ENCODE measurements around the gene NAT16. TPM values are rescaled to one million over a fixed set of nuclear protein-coding genes. Genes with fewer than 3 reads are reported as not detected.

The NAT16 gene
- 0.70 and 1.7 TPM in 2 replicates for total RNA-seq
- long read RNA-seq, result 0 reads

DNA sequence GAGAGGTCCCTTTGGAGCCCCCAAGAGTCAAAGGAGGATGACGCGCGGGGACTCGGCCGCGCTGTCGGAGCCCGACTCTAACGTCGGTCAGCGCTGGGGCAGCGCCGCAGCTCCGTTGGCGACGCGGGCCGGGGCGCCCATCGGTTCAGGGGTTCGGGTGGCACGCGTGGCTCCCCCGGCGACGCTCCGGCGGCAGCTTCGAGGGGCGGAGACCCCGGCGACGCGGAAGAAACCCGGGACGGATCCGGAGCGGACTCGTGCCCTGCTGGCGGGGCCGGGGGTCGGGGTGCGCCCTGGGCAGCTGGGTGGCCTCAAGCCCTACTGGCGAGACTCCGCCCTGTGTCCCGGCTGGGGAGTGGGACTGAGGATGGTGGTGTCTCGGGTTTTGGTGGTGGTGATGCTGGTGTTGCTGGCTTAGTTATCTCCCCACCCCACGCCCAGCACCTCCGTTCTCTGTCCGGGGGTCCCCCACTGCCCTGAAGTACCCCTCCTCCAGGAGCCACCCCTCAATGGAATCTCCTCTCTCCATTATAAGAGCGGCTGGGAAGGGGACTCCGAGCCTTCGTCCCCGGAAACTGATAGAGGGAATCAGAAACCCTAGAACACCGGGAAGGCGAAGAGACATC, at the start of gene NAT16:
Gene NAT16, minus strand, starts transcription at position 164 of the 626 bp plus-strand sequence. CDS start 5,486 bp downstream, outside the sequence.
- Mint-ChIP-seq H3K4me3 (peak within 1 kb of the TSS; percentile 88), H3K27me3 (ENCODE audit: low read depth) (peaks cover 67% of the 10 kb centered on the region), H3K4me1 (peaks cover 16% of the 10 kb centered on the region), H3K36me3 (ENCODE audit: low read depth) (no peaks in the 10 kb centered on the region), H3K27ac (ENCODE audit: unreplicated experiment) (peak within 1 kb of the TSS; percentile 95), H3K9me3 (peaks cover 4% of the 10 kb centered on the region)
- TF ChIP-seq, protein P1, sequence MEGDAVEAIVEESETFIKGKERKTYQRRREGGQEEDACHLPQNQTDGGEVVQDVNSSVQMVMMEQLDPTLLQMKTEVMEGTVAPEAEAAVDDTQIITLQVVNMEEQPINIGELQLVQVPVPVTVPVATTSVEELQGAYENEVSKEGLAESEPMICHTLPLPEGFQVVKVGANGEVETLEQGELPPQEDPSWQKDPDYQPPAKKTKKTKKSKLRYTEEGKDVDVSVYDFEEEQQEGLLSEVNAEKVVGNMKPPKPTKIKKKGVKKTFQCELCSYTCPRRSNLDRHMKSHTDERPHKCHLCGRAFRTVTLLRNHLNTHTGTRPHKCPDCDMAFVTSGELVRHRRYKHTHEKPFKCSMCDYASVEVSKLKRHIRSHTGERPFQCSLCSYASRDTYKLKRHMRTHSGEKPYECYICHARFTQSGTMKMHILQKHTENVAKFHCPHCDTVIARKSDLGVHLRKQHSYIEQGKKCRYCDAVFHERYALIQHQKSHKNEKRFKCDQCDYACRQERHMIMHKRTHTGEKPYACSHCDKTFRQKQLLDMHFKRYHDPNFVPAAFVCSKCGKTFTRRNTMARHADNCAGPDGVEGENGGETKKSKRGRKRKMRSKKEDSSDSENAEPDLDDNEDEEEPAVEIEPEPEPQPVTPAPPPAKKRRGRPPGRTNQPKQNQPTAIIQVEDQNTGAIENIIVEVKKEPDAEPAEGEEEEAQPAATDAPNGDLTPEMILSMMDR (conservative IDR thresholded peaks at IDR 0.05), result no peak
- no peak for DNase-seq (ENCODE audit: low read depth, low spot score)

DNA sequence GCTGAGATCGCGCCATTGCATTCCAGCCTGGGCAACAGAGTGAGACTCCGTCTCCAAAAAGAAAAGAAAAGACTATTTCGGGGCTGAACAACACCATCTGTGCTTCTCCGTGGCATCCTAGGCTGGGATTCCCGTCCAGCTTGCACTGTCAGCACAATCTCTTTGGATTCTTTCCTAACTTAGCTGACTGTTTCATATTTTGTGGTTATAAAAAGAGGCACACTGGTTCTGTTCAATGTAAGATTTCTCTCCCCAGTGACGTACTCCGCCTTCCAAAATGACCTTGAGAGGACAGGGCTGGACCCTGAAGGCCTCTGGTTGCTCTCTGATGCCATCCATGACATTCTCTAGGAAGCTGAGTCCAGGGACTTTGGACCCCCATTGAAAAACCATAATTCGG, 46.6 kb upstream of the NAT16 start:
- peaks cover 2% of the 10 kb centered on the region for H3K36me3 Mint-ChIP-seq (ENCODE audit: low read depth)
- peaks cover 5% of the 10 kb centered on the region for H3K27me3 Mint-ChIP-seq (ENCODE audit: low read depth)
- no peak overlapping the region for H3K27ac Mint-ChIP-seq (ENCODE audit: unreplicated experiment)
- peak overlapping the region; percentile 41 for H3K4me3 Mint-ChIP-seq
- TF ChIP-seq, protein P1 (conservative IDR thresholded peaks at IDR 0.05), result no peak
- peaks cover 6% of the 10 kb centered on the region for H3K4me1 Mint-ChIP-seq
- no peaks in the 10 kb centered on the region for H3K9me3 Mint-ChIP-seq
- no peak for DNase-seq (ENCODE audit: low read depth, low spot score)

DNA sequence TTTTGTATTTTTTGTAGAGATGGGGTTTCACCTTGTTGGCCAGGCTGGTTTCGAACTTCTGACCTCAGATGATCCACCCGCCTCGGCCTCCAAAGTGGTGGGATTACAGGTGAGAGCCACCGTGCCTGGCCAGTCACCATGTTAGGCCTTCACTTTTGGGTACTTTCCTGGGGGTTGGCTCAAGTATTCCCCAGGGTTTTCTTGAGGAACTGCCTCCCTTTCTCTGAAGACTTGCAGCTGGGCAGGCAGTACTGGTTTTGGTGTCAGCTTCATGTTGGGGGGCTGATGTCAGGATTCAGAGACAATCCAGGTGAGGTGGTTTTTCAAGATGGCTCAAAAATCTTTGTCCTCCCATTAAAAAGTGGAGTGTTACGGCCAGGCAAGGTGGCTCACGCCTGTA, 45.6 kb upstream of the NAT16 start:
- TF ChIP-seq, protein P1 (conservative IDR thresholded peaks at IDR 0.05), result no peak
- Mint-ChIP-seq H3K4me3 (no peak overlapping the region), H3K36me3 (ENCODE audit: low read depth) (peaks cover 2% of the 10 kb centered on the region), H3K27ac (ENCODE audit: unreplicated experiment) (no peak overlapping the region), H3K27me3 (ENCODE audit: low read depth) (peaks cover 2% of the 10 kb centered on the region), H3K4me1 (peaks cover 1% of the 10 kb centered on the region), H3K9me3 (no peaks in the 10 kb centered on the region)
- no peak for DNase-seq (ENCODE audit: low read depth, low spot score)

DNA sequence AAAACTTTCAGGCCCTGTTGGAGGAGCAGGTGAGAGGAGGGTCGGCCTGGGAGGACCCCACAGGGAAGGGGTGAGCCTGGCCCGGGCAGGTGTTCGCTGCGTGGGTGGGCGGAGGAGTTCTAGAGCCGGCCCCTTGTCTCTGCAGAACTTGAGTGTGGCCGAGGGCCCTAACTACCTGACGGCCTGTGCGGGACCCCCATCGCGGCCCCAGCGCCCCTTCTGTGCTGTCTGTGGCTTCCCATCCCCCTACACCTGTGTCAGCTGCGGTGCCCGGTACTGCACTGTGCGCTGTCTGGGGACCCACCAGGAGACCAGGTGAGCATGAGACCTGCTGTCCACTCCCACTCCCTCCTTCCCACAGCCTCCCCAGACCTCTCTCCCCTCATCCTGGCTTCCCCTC, 43.4 kb upstream of the NAT16 start:
- DNase-seq (ENCODE audit: low read depth, low spot score), result no peak
- Mint-ChIP-seq H3K4me1 (peaks cover 5% of the 10 kb centered on the region), H3K36me3 (ENCODE audit: low read depth) (peaks cover 2% of the 10 kb centered on the region), H3K4me3 (no peak overlapping the region), H3K27ac (ENCODE audit: unreplicated experiment) (peak overlapping the region; percentile 43), H3K9me3 (no peaks in the 10 kb centered on the region), H3K27me3 (ENCODE audit: low read depth) (no peaks in the 10 kb centered on the region)
- TF ChIP-seq, protein P1 (conservative IDR thresholded peaks at IDR 0.05), result no peak

DNA sequence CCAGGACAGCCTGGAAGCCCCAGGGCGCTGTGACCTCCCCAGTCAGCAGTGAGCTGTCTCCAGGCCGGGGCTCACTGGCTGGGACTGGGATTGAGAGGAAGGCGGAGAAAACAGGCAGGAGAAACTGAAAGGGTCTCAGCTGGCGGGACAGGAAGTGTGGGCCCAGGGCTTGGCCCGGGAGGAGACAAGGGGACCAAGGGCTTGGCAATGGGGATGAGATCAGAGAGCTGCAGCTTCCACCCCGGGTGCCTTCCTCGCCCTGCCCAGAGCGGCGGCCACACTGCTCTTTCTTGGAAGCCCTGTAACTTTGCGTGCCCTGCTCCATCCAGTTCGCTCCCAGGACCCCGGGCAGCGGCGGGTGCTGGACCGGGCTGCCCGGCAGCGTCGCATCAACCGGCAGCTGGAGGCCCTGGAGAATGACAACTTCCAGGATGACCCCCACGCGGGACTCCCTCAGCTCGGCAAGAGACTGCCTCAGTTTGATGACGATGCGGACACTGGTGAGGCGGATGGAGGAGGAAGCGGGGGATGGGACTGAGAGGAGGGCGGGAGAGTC, 42.3 kb upstream of the NAT16 start:
- DNase-seq (ENCODE audit: low read depth, low spot score), result no peak
- H3K4me1 Mint-ChIP-seq, result peaks cover 13% of the 10 kb centered on the region

More for the DNA sequence above, 42.3 kb upstream of the NAT16 start:
- H3K4me3 Mint-ChIP-seq, result no peak overlapping the region
- H3K36me3 Mint-ChIP-seq (ENCODE audit: low read depth), result peaks cover 2% of the 10 kb centered on the region
- H3K27me3 Mint-ChIP-seq (ENCODE audit: low read depth), result no peaks in the 10 kb centered on the region
- no peaks in the 10 kb centered on the region for H3K9me3 Mint-ChIP-seq
- TF ChIP-seq, protein P1 (conservative IDR thresholded peaks at IDR 0.05), result no peak
- no peak overlapping the region for H3K27ac Mint-ChIP-seq (ENCODE audit: unreplicated experiment)

All from neural crest cell (in vitro differentiated cells).